ENCODE measurements around the gene KCNQ1OT1.

The KCNQ1OT1 gene

GRCh38 chr11:2699531-2700414, at the start of gene KCNQ1OT1:
TSS of gene KCNQ1OT1 (minus strand) at chr11:2699994.
- no peak for TF ChIP-seq JUND (IDR thresholded peaks at IDR 0.05; ENCODE audit: low read depth)
- DNase-seq (ENCODE audit: low read depth in 1 of 2, low spot score in 1 of 2) = no peak
- in situ Hi-C loops (cut with HindIII; ENCODE audit: low pct_unique_long_range_greater_than_20kb, low sequenced_read_pairs) = no loop called here

DNA sequence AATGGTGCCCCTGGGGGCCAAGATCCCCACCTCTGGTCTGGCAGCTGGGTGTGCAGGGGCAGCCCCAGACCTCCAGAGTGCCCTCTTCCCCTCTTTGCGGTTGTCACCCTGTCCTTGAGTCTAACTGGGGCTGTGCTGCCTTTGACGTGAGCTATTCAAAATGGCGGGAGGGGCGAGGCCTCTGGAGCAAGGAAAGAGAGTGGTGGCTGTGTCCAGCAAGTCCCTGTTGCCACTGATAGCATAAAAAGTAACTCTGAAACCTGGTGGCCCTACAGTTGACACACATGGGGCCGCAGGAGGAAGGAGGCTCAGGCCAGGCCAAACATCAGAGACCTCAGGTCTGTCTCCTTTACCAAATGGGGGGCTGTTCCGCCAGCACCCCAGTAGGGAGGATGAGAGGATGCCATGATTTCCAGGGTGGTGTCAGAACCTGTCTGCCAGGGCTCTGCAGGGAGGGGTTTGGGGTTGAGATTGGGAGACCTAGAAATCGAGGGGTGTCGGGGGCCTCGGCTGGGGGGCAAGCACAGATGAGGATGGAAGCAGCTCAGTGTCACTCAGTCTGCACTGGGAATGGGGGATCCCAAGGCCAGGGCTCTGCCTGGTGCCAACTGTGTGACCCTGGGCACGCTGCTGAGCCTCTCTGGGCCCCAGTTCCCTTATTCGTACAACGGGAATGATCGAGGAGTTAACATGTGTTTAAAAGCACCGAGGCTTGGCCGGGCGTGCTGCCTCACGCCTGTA, 49.2 kb upstream of the KCNQ1OT1 start:
- TF ChIP-seq JUND (IDR thresholded peaks at IDR 0.05; ENCODE audit: low read depth) = no peak
- in situ Hi-C loops (cut with HindIII; ENCODE audit: low pct_unique_long_range_greater_than_20kb, low sequenced_read_pairs) = no loop called here
- no peak for DNase-seq (ENCODE audit: low read depth in 1 of 2, low spot score in 1 of 2)

GRCh38 chr11:2748061-2748813, 48.4 kb upstream of the KCNQ1OT1 start:
- DNase-seq (ENCODE audit: low read depth in 1 of 2, low spot score in 1 of 2) = no peak
- in situ Hi-C loops (cut with HindIII; ENCODE audit: low pct_unique_long_range_greater_than_20kb, low sequenced_read_pairs) = no loop called here
- no peak for TF ChIP-seq JUND (IDR thresholded peaks at IDR 0.05; ENCODE audit: low read depth)

DNA sequence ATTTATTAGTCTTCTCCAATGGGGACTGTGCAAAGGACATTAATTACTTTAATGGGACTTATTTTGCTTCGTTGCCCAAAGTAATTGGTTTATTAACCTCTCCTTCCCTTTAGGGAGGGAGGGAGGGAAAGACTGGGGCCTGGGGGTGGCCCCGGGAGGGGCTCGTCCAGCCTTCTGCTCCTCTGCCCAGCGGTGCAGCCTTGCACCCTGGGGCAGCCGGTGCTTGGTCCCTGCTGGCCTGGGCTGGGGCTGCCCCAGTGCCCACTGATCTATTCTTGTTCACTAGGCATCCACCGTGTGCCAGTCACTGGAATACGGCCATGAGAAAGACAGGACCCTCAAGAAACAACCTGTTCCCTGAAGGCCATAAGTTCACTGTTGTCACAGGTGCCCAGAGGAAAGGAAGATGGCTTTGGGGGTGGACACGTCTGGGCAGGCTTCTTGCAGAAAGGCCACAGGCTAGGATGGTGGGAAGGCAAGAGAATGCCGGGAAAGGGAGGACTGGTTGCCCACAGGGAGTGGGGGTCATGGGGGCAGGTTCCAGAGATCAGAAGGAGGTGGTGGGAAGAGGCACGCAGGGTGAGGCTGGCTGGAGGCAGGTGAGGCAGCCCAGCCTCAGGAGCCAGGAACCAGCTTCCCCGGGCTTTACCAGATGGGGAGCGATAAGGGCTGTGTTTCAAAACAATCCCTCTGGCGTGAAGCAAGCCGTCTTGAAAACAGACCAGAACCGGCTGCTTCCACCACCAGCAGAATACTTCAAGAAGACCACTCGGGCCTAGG, 47.6 kb upstream of the KCNQ1OT1 start:
- in situ Hi-C loops (cut with HindIII; ENCODE audit: low pct_unique_long_range_greater_than_20kb, low sequenced_read_pairs) = no loop called here
- DNase-seq (ENCODE audit: low read depth in 1 of 2, low spot score in 1 of 2) = peak; percentile 38 to 43
- no peak for TF ChIP-seq JUND (IDR thresholded peaks at IDR 0.05; ENCODE audit: low read depth)

GRCh38 chr11:2746401-2747247, 46.8 kb upstream of the KCNQ1OT1 start:
- no peak for DNase-seq (ENCODE audit: low read depth in 1 of 2, low spot score in 1 of 2)
- in situ Hi-C loops (cut with HindIII; ENCODE audit: low pct_unique_long_range_greater_than_20kb, low sequenced_read_pairs) = no loop called here
- TF ChIP-seq JUND (IDR thresholded peaks at IDR 0.05; ENCODE audit: low read depth) = no peak

GRCh38 chr11:2745511-2745910, 45.7 kb upstream of the KCNQ1OT1 start:
- in situ Hi-C loops (cut with HindIII; ENCODE audit: low pct_unique_long_range_greater_than_20kb, low sequenced_read_pairs) = no loop called here
- no peak for TF ChIP-seq JUND (IDR thresholded peaks at IDR 0.05; ENCODE audit: low read depth)
- DNase-seq (ENCODE audit: low read depth in 1 of 2, low spot score in 1 of 2) = no peak

DNA sequence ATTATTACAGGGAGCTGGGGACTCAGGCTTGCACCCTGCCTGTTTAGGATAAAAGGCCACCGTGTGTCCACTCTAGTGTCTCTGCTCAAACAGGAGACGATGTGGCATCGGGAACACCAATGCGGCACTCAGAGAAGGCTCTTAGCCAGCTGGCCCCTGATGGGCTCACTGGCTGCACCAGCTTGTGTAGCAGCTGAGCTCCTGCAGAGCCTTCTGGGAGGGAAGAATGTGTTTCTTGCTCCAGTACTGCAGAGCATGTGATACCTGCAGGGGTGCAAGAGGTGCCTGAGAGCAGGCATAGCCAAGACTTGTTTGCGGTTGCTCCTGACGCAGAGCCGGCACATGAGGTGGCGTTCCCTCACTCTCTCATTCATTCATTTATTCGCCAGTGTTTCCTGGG, 44.4 kb upstream of the KCNQ1OT1 start:
- in situ Hi-C loops (cut with HindIII; ENCODE audit: low pct_unique_long_range_greater_than_20kb, low sequenced_read_pairs) = no loop called here
- TF ChIP-seq JUND (IDR thresholded peaks at IDR 0.05; ENCODE audit: low read depth) = no peak
- no peak for DNase-seq (ENCODE audit: low read depth in 1 of 2, low spot score in 1 of 2)

DNA sequence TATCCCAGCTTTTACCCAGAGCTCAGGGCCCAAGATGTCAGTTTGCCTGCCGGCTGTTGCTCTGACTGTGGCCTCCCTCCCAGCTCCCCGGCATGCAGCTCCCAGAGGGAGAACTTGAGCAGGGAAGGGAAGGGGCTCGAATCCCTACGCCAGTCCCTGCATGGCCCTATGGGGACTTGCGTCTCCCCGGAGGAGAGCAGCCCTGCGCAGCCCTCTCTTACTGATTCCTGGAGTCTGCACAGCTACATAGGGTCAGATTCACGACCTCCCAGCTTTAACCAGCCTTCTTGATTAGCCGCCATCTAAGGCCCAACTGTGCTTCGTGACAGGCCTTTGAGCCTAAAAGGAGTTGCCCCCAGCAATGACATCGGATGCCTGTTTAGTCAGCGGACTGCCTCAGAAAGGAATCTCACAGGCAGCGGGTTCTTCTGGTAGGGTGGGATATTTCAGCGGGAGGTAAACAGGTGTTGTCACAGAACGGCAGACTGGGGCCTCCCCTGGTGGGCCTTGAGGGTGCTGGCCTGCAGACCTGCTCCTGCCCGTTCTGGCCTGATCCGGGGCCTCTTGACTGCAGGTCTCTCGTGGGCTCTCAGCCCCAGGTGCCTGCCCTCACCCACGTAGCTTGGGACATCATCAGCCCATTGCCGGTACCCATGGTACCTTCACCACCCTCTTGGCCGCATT, 43.8 kb upstream of the KCNQ1OT1 start:
- DNase-seq (ENCODE audit: low read depth in 1 of 2, low spot score in 1 of 2) = no peak
- in situ Hi-C loops (cut with HindIII; ENCODE audit: low pct_unique_long_range_greater_than_20kb, low sequenced_read_pairs) = no loop called here
- no peak for TF ChIP-seq JUND (IDR thresholded peaks at IDR 0.05; ENCODE audit: low read depth)

DNA sequence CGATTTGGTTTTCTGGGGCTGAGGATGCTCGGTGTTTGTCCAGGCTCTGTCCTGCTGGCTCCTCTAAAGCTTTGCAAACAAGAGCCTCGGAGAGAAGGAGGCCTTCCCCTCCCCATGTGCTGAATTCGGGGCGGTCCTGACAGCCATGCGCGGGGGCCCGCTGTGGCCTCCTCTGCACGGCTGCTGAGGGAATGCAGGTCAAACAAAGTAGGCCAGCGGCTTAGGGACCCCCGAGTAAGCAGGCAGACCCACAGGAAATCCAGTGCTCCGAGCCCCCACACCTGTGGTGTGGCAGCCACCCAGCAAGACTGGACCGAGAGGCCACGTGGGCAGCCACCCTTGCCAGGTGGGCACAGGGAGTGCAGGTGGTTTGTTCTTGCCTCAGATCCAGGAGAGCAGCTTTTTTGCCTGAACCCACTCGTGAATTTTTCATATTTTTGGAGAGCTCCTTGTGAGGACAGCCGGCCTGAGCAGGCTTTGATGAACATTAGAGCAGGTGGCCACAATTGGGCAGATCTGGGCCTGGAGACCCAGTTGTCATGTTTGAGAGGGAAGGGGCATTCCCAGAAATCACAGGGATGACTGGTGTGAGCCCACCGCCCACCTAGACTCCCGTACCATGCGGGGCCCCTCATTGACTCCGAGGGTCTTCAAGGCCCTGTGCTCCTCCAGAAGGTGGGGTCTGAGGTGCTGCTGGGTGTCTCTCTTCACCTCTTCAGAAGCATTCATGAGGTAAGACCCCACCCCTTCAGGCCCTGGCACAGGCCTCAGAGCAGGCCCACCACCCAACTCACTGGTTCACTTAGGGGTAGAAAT, 43.0 kb upstream of the KCNQ1OT1 start:
- no peak for DNase-seq (ENCODE audit: low read depth in 1 of 2, low spot score in 1 of 2)
- TF ChIP-seq JUND (IDR thresholded peaks at IDR 0.05; ENCODE audit: low read depth) = no peak
- in situ Hi-C loops (cut with HindIII; ENCODE audit: low pct_unique_long_range_greater_than_20kb, low sequenced_read_pairs) = no loop called here

GRCh38 chr11:2742201-2742600, 42.4 kb upstream of the KCNQ1OT1 start:
- no peak for TF ChIP-seq JUND (IDR thresholded peaks at IDR 0.05; ENCODE audit: low read depth)
- no peak for DNase-seq (ENCODE audit: low read depth in 1 of 2, low spot score in 1 of 2)
- in situ Hi-C loops (cut with HindIII; ENCODE audit: low pct_unique_long_range_greater_than_20kb, low sequenced_read_pairs) = no loop called here
